GM12878 (cell line): ENCODE data around the gene CCDC170. TPM values are rescaled to one million over a fixed set of nuclear protein-coding genes. Genes with fewer than 3 reads are reported as not detected.

Experiments
- ATAC-seq: fragments of 200-7000 bp; cut with Tn5 transposase; 3 replicates; pipeline ENCODE4 v1.9.1; 2020; ENCODE audit warnings: mild to moderate bottlenecking, moderate library complexity
- BruUV-seq: library from RNA; stranded (reverse); fragments of 400-500 nt; replicated peaks from 2 replicates; lab custom pipeline; 2021; lab: Mats Ljungman, UMichigan
- CTCF ChIA-PET: fragments of 300-600 bp; sonication (Branson Sonifier 250); formaldehyde crosslinking; extraction: SDS; loops from one replicate; lab custom pipeline; 2021; ENCODE audit warnings: inconsistent platforms; lab: Yijun Ruan, JAX
- POLR2A ChIA-PET: fragments of 350-600 bp; formaldehyde crosslinking; extraction: SDS; loops from one replicate; lab custom pipeline; 2021; ENCODE audit warnings: inconsistent platforms; lab: Charles Lee
- RAD21 ChIA-PET: fragments of 300-600 bp; sonication (Branson Sonifier 250); formaldehyde crosslinking; loops from one replicate; lab custom pipeline; 2023; ENCODE audit warnings: antibody characterized with exemption; ENCODE audit not compliant: unreplicated experiment; lab: Charles Lee
- SMC1A ChIA-PET: fragments of 300-600 bp; sonication (Branson Sonifier 250); formaldehyde crosslinking; loops from one replicate; lab custom pipeline; 2023; ENCODE audit not compliant: unreplicated experiment, uncharacterized antibody; lab: Charles Lee
- DNase-seq: peaks from one replicate; pipeline ENCODE4 v3.0.0-alpha.2; 2011; ENCODE audit warnings: low read depth, low spot score
- FAIRE-seq: peaks from 3 replicates; lab custom pipeline; 2011; peaks lifted over from hg19 to GRCh38; lab: Jason Lieb, UNC
- H2AFZ ChIP-seq: 2 replicates; pipeline ENCODE4 v1.6.0; 2011; ENCODE audit warnings: low read depth, low read length, control low read depth; ENCODE audit not compliant: control insufficient read depth
- H3K27ac ChIP-seq: 2 replicates; pipeline ENCODE4 v1.5.1; 2011; ENCODE audit warnings: control low read depth; ENCODE audit not compliant: control insufficient read depth, insufficient read depth
- H3K27me3 ChIP-seq, 2 experiments: replicated peaks in 1 of 2; 2 replicates each; pipeline versions ENCODE4 v1.6.0 to v1.6.1; 2011; ENCODE audit warnings: low read length in 1 of 2; ENCODE audit not compliant: control insufficient read depth in 2 of 2, insufficient read depth in 2 of 2
- H3K36me3 ChIP-seq, 2 experiments: 2 replicates each; pipeline ENCODE4 v1.5.1; 2011; ENCODE audit warnings: low read length in 1 of 2; ENCODE audit not compliant: control insufficient read depth in 2 of 2, insufficient read depth in 2 of 2
- H3K4me1 ChIP-seq: 2 replicates; pipeline ENCODE4 v1.6.1; 2011; ENCODE audit warnings: mild to moderate bottlenecking, low read length, moderate library complexity, mixed read lengths; ENCODE audit not compliant: control insufficient read depth, insufficient read depth
- H3K4me2 ChIP-seq: 2 replicates; pipeline ENCODE4 v1.6.0; 2011; ENCODE audit warnings: control low read depth; ENCODE audit not compliant: control insufficient read depth, insufficient read depth
- H3K4me3 ChIP-seq: fragments of 200-600 bp; sonication (generic); 2 replicates; pipeline ENCODE4 v1.5.1; 2016
- H3K79me2 ChIP-seq: 2 replicates; pipeline ENCODE4 v1.6.0; 2011; ENCODE audit warnings: low read length; ENCODE audit not compliant: control insufficient read depth, insufficient read depth
- H3K9ac ChIP-seq: 2 replicates; pipeline ENCODE4 v1.8.0; 2011; ENCODE audit warnings: low read length, control low read depth, mixed read lengths; ENCODE audit not compliant: control insufficient read depth, insufficient read depth
- H3K9me3 ChIP-seq: replicated peaks from 3 replicates; pipeline ENCODE4 v1.5.1; 2011; ENCODE audit warnings: mild to moderate bottlenecking, low read length; ENCODE audit not compliant: control insufficient read depth, insufficient read depth
- H4K20me1 ChIP-seq: 2 replicates; pipeline ENCODE4 v1.6.0; 2011; ENCODE audit not compliant: control insufficient read depth, insufficient read depth
- CBX3 ChIP-seq: fragments of 200-600 bp; sonication (generic); IDR thresholded peaks from 2 replicates; pipeline ENCODE4 v1.6.1; 2016; ENCODE audit warnings: low read depth, borderline replicate concordance
- CBX5 ChIP-seq: sonication (generic); IDR thresholded peaks from 2 replicates; pipeline ENCODE4 v1.6.1; 2016; ENCODE audit warnings: low read depth, moderate library complexity, mild to moderate bottlenecking, inconsistent platforms
- CREB1 ChIP-seq: IDR thresholded peaks from 2 replicates; pipeline ENCODE4 v1.6.1; 2012; ENCODE audit warnings: low read depth, mild to moderate bottlenecking, inconsistent platforms
- FOXK2 ChIP-seq: fragments of 450-650 bp; IDR thresholded peaks from 2 replicates; pipeline ENCODE4 v1.6.1; 2017; ENCODE audit warnings: mild to moderate bottlenecking, moderate library complexity
- NR2C2 ChIP-seq: IDR thresholded peaks from 2 replicates; pipeline ENCODE4 v1.6.1; 2011; ENCODE audit warnings: borderline replicate concordance, low read depth; ENCODE audit not compliant: control insufficient read depth, insufficient read length
- NRF1 ChIP-seq: conservative IDR thresholded peaks from 2 replicates; pipeline ENCODE4 v1.6.1; 2011; ENCODE audit warnings: mild to moderate bottlenecking, low read depth, low read length, improper control_type of control experiment
- PAX5 ChIP-seq: IDR thresholded peaks from 2 replicates; pipeline ENCODE4 v1.6.1; 2011; ENCODE audit warnings: low read depth, low read length, borderline replicate concordance
- POLR2AphosphoS2 ChIP-seq: IDR thresholded peaks from 2 replicates; pipeline ENCODE4 v1.6.1; 2011; ENCODE audit warnings: low read depth, mild to moderate bottlenecking, low read length, improper control_type of control experiment, moderate library complexity
- RB1 ChIP-seq: fragments of 450-650 bp; formaldehyde crosslinking; IDR thresholded peaks from 2 replicates; pipeline ENCODE4 v1.6.1; 2017; ENCODE audit warnings: mild to moderate bottlenecking, borderline replicate concordance
- SMC3 ChIP-seq: IDR thresholded peaks from 2 replicates; pipeline ENCODE4 v1.6.1; 2011; ENCODE audit warnings: low read length, improper control_type of control experiment, borderline replicate concordance
- TARDBP ChIP-seq: IDR thresholded peaks from 2 replicates; pipeline ENCODE4 v1.6.1; 2016; ENCODE audit warnings: borderline replicate concordance
- ZBED1 ChIP-seq: IDR thresholded peaks from 2 replicates; pipeline ENCODE4 v1.6.1; 2016; ENCODE audit warnings: borderline replicate concordance
- ZNF24 ChIP-seq: fragments of 450-650 bp; IDR thresholded peaks from 2 replicates; pipeline ENCODE4 v1.6.1; 2017; ENCODE audit warnings: antibody characterized with exemption, mild to moderate bottlenecking
- WGBS: methylation state at CpG from one replicate; pipeline ENCODE4 v1.1.6; 2016; ENCODE audit warnings: low lambda C conversion rate; ENCODE audit not compliant: insufficient replicate concordance, insufficient coverage; ENCODE audit errors: missing lambda C conversion rate; 5-methylcytosine and 5-hydroxymethylcytosine counted together
- in situ Hi-C: fragments of 300-500 bp; cut with MboI; formaldehyde crosslinking; loops from 9 replicates; pipeline ENCODE4 v1.14.3; 2018; ENCODE audit warnings: mixed read lengths
- intact Hi-C: fragments of 100-400 bp; cut with micrococcal nuclease; formaldehyde crosslinking; loops from one replicate; pipeline ENCODE4 v1.14.2; 2022; ENCODE audit not compliant: unreplicated experiment
- polyA plus RNA-seq, 11 experiments: library from polyadenylated mRNA; depleted of rRNA in 4 of 11; unstranded in 6 of 11; stranded (reverse) in 5 of 11; fragments of >200 nt; fragmentation: Nextera tagmentation in 4 of 11; fragmentation: Illumina TruSeq in 1 of 11; extraction: Ambion mirVana in 4 of 11; extraction: Trizol in 1 of 11; gene quantifications; 1 replicate in 1 of 11; 2 replicates in 10 of 11; pipeline versions ENCODE4 v1.2.1 to v1.2.3, GENCODE V29; 2011 to 2016; ENCODE audit warnings: inconsistent platforms in 2 of 11, missing spikeins in 2 of 11, low read depth in 1 of 11
- total RNA-seq, 4 experiments: library from RNA; depleted of rRNA in 3 of 4; stranded (reverse); fragments of >200 nt in 3 of 4; fragmentation: Illumina TruSeq in 1 of 4; extraction: Trizol in 1 of 4; gene quantifications; 2 replicates each; pipeline versions ENCODE4 v1.2.1 to v1.2.3, GENCODE V29; 2013 to 2021
- TF ChIP-seq, protein P1 (sequence below): fragments of 150-350 bp; IDR thresholded peaks from 2 replicates; pipeline ENCODE4 v1.6.1; 2014; ENCODE audit warnings: mild to moderate bottlenecking, low read depth, low read length
- TF ChIP-seq, protein P2 (sequence below): fragments of 150-350 bp; IDR thresholded peaks from 2 replicates; pipeline ENCODE4 v1.6.1; 2016; ENCODE audit warnings: low read depth, low read length
- TF ChIP-seq, protein P3 (sequence below): fragments of 450-650 bp; IDR thresholded peaks from 2 replicates; pipeline ENCODE4 v1.6.1; 2018; ENCODE audit warnings: borderline replicate concordance, mild to moderate bottlenecking; ENCODE audit not compliant: partially characterized antibody

CCDC170 gene
- total and polyA plus RNA-seq, 10 of the 15 experiments (the other 5 are each of a cell fraction or from before 2014, with no cell fraction given) = not detected

- FAIRE-seq (no peak), ATAC-seq (no peak), DNase-seq (no peak)
- Histone ChIP-seq H3K27me3 (no peaks in the 10 kb centered on the region; a peak in 3 of 4 replicates), H3K9me3 (no peaks in the 10 kb centered on the region), H3K9ac (no peak overlapping the region), H3K4me2 (no peak overlapping the region), H3K79me2 (no peaks in the 10 kb centered on the region), H4K20me1 (no peaks in the 10 kb centered on the region), H3K4me3 (no peak overlapping the region), H3K4me1 (no peaks in the 10 kb centered on the region), H2AFZ (no peak overlapping the region), H3K36me3 (no peaks in the 10 kb centered on the region), H3K27ac (no peak overlapping the region)
- BruUV-seq = no TSS peak
- POLR2A ChIA-PET = no interaction called here
- intact Hi-C loops (no loop called here), in situ Hi-C loops (no loop called here)
- SMC1A ChIA-PET = no interaction called here
- CTCF ChIA-PET = interaction anchor here (3.1 kb wide), 1 partner anchor 11 kb away, joined by 15 read pairs; no protein-coding TSS in a partner anchor
- WGBS = 22% methylated on average over 7 of the region's 7 CpGs
- RAD21 ChIA-PET = no interaction called here
- no peak for TF ChIP-seq SMC3
- TF ChIP-seq NRF1 = no peak
- TF ChIP-seq TARDBP = no peak
- TF ChIP-seq NR2C2 = no peak
- TF ChIP-seq, protein P1, sequence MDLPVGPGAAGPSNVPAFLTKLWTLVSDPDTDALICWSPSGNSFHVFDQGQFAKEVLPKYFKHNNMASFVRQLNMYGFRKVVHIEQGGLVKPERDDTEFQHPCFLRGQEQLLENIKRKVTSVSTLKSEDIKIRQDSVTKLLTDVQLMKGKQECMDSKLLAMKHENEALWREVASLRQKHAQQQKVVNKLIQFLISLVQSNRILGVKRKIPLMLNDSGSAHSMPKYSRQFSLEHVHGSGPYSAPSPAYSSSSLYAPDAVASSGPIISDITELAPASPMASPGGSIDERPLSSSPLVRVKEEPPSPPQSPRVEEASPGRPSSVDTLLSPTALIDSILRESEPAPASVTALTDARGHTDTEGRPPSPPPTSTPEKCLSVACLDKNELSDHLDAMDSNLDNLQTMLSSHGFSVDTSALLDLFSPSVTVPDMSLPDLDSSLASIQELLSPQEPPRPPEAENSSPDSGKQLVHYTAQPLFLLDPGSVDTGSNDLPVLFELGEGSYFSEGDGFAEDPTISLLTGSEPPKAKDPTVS = no peak
- no peak for TF ChIP-seq POLR2AphosphoS2
- TF ChIP-seq ZBED1 = no peak
- TF ChIP-seq CBX3 = no peak
- TF ChIP-seq FOXK2 = no peak
- TF ChIP-seq CBX5 = no peak
- no peak for TF ChIP-seq PAX5
- TF ChIP-seq, protein P2, sequence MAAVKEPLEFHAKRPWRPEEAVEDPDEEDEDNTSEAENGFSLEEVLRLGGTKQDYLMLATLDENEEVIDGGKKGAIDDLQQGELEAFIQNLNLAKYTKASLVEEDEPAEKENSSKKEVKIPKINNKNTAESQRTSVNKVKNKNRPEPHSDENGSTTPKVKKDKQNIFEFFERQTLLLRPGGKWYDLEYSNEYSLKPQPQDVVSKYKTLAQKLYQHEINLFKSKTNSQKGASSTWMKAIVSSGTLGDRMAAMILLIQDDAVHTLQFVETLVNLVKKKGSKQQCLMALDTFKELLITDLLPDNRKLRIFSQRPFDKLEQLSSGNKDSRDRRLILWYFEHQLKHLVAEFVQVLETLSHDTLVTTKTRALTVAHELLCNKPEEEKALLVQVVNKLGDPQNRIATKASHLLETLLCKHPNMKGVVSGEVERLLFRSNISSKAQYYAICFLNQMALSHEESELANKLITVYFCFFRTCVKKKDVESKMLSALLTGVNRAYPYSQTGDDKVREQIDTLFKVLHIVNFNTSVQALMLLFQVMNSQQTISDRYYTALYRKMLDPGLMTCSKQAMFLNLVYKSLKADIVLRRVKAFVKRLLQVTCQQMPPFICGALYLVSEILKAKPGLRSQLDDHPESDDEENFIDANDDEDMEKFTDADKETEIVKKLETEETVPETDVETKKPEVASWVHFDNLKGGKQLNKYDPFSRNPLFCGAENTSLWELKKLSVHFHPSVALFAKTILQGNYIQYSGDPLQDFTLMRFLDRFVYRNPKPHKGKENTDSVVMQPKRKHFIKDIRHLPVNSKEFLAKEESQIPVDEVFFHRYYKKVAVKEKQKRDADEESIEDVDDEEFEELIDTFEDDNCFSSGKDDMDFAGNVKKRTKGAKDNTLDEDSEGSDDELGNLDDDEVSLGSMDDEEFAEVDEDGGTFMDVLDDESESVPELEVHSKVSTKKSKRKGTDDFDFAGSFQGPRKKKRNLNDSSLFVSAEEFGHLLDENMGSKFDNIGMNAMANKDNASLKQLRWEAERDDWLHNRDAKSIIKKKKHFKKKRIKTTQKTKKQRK = no peak
- no peak for TF ChIP-seq RB1
- no peak for TF ChIP-seq CREB1
- TF ChIP-seq, protein P3, sequence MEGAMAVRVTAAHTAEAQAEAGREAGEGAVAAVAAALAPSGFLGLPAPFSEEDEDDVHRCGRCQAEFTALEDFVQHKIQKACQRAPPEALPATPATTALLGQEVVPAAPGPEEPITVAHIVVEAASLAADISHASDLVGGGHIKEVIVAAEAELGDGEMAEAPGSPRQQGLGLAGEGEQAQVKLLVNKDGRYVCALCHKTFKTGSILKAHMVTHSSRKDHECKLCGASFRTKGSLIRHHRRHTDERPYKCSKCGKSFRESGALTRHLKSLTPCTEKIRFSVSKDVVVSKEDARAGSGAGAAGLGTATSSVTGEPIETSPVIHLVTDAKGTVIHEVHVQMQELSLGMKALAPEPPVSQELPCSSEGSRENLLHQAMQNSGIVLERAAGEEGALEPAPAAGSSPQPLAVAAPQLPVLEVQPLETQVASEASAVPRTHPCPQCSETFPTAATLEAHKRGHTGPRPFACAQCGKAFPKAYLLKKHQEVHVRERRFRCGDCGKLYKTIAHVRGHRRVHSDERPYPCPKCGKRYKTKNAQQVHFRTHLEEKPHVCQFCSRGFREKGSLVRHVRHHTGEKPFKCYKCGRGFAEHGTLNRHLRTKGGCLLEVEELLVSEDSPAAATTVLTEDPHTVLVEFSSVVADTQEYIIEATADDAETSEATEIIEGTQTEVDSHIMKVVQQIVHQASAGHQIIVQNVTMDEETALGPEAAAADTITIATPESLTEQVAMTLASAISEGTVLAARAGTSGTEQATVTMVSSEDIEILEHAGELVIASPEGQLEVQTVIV = no peak
- no peak for TF ChIP-seq ZNF24
Measured at GRCh38 chr6:151665329-151665728, 171.5 kb downstream of the CCDC170 start.
